Measurements from ENCODE around the gene ADGRF3. TPM values are rescaled to one million over a fixed set of nuclear protein-coding genes. Genes with fewer than 3 reads are reported as not detected.
"Not testable (repeated sequence)": the region's sequence is repeated elsewhere in the genome, so short reads cannot be mapped to it uniquely, and the experiment has no call there.

ADGRF3 gene
- total RNA-seq, 1 donor from 2014 or later = not detected

GRCh38 chr2:26314243-26314642 lies 32.3 kb downstream of the ADGRF3 start:
- DNase-seq = no peak

GRCh38 chr2:26313446-26313845 lies 33.1 kb downstream of the ADGRF3 start:
- DNase-seq = no peak

GRCh38 chr2:26312471-26312870 lies 34.1 kb downstream of the ADGRF3 start:
- DNase-seq = no peak

- no peak for DNase-seq
These were observed 36.7 kb downstream of the ADGRF3 start for GRCh38 chr2:26309921-26310320.

- DNase-seq = no peak
These were observed 41.0 kb downstream of the ADGRF3 start for GRCh38 chr2:26305540-26305939.

GRCh38 chr2:26305094-26305493 lies 41.5 kb downstream of the ADGRF3 start:
- not testable (repeated sequence) for DNase-seq

GRCh38 chr2:26302846-26303245 lies 43.7 kb downstream of the ADGRF3 start:
- DNase-seq = no peak

- DNase-seq = peak; percentile 28
These were observed 46.2 kb downstream of the ADGRF3 start for GRCh38 chr2:26300234-26300925.

GRCh38 chr2:26299471-26300101 lies 47.0 kb downstream of the ADGRF3 start:
- peak; percentile 56 for DNase-seq

GRCh38 chr2:26298638-26299393 lies 47.8 kb downstream of the ADGRF3 start:
- peak; percentile 64 for DNase-seq

GRCh38 chr2:26298286-26298637 lies 48.3 kb downstream of the ADGRF3 start:
- no peak for DNase-seq

- DNase-seq = no peak
These were observed 49.5 kb downstream of the ADGRF3 start for GRCh38 chr2:26297061-26297460.

GRCh38 chr2:26295511-26295910 lies 51.1 kb downstream of the ADGRF3 start:
- no peak for DNase-seq

GRCh38 chr2:26292646-26293045 lies 53.9 kb downstream of the ADGRF3 start:
- peak; percentile 12 for DNase-seq

GRCh38 chr2:26290001-26290400 lies 56.6 kb downstream of the ADGRF3 start:
- DNase-seq = no peak

GRCh38 chr2:26285931-26286330 lies 60.7 kb downstream of the ADGRF3 start:
- no peak for DNase-seq

- DNase-seq = no peak
These were observed 62.5 kb downstream of the ADGRF3 start for GRCh38 chr2:26284132-26284531.

GRCh38 chr2:26283606-26284005 lies 63.0 kb downstream of the ADGRF3 start:
- no peak for DNase-seq

GRCh38 chr2:26281226-26281625 lies 65.4 kb downstream of the ADGRF3 start:
- no peak for DNase-seq

- no peak for DNase-seq
These were observed 66.7 kb downstream of the ADGRF3 start for GRCh38 chr2:26279886-26280285.

GRCh38 chr2:26276484-26277227 lies 69.9 kb downstream of the ADGRF3 start:
- DNase-seq = no peak

- peak; percentile 93 for DNase-seq
These were observed 72.5 kb downstream of the ADGRF3 start for GRCh38 chr2:26274058-26274613.

- peak; percentile 32 for DNase-seq
These were observed 73.1 kb downstream of the ADGRF3 start for GRCh38 chr2:26273501-26273900.

Data from dermis blood vessel endothelial cell (primary cell).